Measurements from ENCODE around the gene TAF3.

TAF3 gene

GRCh38 chr10:7881119-7881518 lies 62.8 kb downstream of the TAF3 start:
- no peak for DNase-seq (ENCODE audit: low spot score)

GRCh38 chr10:7886056-7886455 lies 67.8 kb downstream of the TAF3 start:
- no peak for DNase-seq (ENCODE audit: low spot score)

GRCh38 chr10:7887174-7887816 lies 69.0 kb downstream of the TAF3 start:
- DNase-seq (ENCODE audit: low spot score), result no peak

- DNase-seq (ENCODE audit: low spot score), result no peak
Observed at GRCh38 chr10:7889947-7890542, 71.7 kb downstream of the TAF3 start.

GRCh38 chr10:7890781-7891180 lies 72.5 kb downstream of the TAF3 start:
- DNase-seq (ENCODE audit: low spot score), result peak; percentile 32

GRCh38 chr10:7891634-7892033 lies 73.3 kb downstream of the TAF3 start:
- peak; percentile 22 for DNase-seq (ENCODE audit: low spot score)

- no peak for DNase-seq (ENCODE audit: low spot score)
Observed at GRCh38 chr10:7892146-7892545, 73.8 kb downstream of the TAF3 start.

- DNase-seq (ENCODE audit: low spot score), result no peak
Observed at GRCh38 chr10:7895699-7896090, 77.4 kb downstream of the TAF3 start.

GRCh38 chr10:7896297-7896696 lies 78.0 kb downstream of the TAF3 start:
- no peak for DNase-seq (ENCODE audit: low spot score)

GRCh38 chr10:7901256-7901655 lies 83.0 kb downstream of the TAF3 start:
- DNase-seq (ENCODE audit: low spot score), result no peak

- DNase-seq (ENCODE audit: low spot score), result no peak
Observed at GRCh38 chr10:7902413-7902812, 84.1 kb downstream of the TAF3 start.

- no peak for DNase-seq (ENCODE audit: low spot score)
Observed at GRCh38 chr10:7903851-7904250, 85.5 kb downstream of the TAF3 start.

GRCh38 chr10:7906128-7906527 lies 87.8 kb downstream of the TAF3 start:
- DNase-seq (ENCODE audit: low spot score), result no peak

- DNase-seq (ENCODE audit: low spot score), result no peak
Observed at GRCh38 chr10:7908541-7909210, 90.4 kb downstream of the TAF3 start.

- no peak for DNase-seq (ENCODE audit: low spot score)
Observed at GRCh38 chr10:7913126-7913872, 95.0 kb downstream of the TAF3 start.

- no peak for DNase-seq (ENCODE audit: low spot score)
Observed at GRCh38 chr10:7915923-7916536, 97.7 kb downstream of the TAF3 start.

- no peak for DNase-seq (ENCODE audit: low spot score)
Observed at GRCh38 chr10:7917736-7918135, 99.4 kb downstream of the TAF3 start.

GRCh38 chr10:7922707-7923106 lies 104.4 kb downstream of the TAF3 start:
- DNase-seq (ENCODE audit: low spot score), result no peak

- peak; percentile 23 for DNase-seq (ENCODE audit: low spot score)
Observed at GRCh38 chr10:7928536-7928935, 110.2 kb downstream of the TAF3 start.

- DNase-seq (ENCODE audit: low spot score), result no peak
Observed at GRCh38 chr10:7932301-7933036, 114.2 kb downstream of the TAF3 start.

GRCh38 chr10:7933262-7933661 lies 115.0 kb downstream of the TAF3 start:
- DNase-seq (ENCODE audit: low spot score), result peak; percentile 45

All from SK-N-DZ (cell line).